ENCODE results near the gene TYMP.
A peak's percentile ranks its signal among the peaks of the same experiment; 100 is the strongest.
"Not testable (repeated sequence)": the region's sequence is repeated elsewhere in the genome, so short reads cannot be mapped to it uniquely, and the experiment has no call there.

TYMP gene

DNA sequence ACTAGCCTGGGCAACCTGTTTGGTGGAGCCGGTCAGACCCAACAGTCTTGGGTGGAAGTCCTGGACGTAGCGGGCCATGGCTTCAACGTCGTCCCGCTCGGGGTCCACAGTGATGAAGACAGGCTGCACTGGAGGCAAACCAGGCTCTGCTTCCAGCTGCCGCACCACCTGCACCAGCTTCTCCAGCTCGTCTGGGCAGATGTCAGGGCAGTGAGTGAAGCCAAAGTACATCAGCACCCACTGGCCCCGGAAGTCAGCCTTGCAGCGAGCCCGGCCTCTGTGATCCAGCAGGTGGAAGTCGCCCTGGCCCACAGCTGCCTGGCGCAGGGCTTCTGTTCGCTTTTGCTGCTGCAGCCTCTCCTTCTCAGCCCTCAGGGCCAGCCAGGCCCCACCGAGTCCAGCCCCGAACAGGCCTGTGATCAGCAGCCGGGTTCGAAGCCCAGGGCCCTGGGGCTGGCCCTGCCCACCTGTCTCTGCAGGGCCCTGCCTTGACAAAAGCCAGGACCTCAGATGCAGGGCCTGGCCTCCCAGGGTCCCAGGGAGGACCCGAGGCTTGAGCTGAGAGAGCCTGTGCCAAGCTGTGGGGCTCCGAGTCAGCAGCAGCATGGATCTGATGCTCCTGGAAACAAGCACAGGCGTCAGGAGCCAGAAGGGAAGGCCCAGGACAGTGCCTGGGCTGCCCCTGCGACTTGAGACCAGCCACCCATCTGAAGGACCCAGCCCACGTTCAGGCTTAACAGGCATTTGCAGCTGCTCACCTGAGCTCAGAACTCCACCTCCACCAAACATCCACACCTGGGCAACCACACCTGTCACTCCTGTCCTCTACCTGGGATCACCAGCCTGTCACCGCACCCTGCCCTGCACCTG lies 5.8 kb downstream of the TYMP start:
- DNase-seq: no peak

DNA sequence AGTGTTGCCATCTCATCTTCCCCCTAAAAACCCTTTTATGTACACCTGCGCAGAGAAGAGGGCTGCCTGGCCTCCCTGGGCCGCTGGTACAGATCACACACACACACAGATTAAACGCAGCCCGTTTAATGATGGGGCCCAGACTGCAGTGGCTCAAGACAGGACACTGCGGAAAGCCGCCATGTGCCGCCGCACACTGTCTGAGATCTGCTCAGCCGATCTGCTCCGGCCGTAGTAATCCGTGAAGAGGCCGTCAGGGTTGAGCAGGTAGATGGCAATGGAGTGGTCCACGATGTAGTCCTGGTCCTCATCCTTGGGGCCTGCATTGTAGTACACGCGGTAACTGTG lies 6.4 kb downstream of the TYMP start:
- no peak for DNase-seq

DNA sequence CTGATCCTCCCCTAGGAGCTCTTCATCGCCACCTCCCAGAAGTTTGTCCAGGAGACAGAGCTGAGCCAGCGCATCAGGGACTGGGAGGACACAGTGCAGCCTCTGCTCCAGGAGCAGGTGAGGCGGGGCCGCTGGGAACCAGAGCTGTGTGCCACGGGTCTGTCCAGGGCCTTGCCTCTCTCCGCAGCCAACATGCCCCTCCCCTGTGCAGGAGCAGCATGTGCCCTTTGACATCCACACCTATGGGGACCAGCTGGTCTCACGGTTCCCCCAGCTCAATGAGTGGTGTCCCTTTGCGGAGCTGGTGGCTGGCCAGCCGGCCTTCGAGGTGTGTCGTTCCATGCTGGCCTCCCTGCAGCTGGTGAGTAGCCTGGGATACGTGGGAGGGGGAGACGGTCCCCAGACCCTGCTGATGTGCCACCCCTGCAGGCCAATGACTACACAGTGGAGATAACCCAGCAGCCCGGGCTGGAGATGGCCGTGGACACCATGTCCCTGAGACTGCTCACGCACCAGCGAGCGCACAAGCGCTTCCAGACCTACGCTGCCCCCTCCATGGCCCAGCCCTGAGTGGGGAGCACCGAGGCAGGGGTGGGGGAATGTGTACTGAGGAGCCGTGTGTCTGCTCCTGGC lies 6.9 kb downstream of the TYMP start:
- DNase-seq: no peak

DNA sequence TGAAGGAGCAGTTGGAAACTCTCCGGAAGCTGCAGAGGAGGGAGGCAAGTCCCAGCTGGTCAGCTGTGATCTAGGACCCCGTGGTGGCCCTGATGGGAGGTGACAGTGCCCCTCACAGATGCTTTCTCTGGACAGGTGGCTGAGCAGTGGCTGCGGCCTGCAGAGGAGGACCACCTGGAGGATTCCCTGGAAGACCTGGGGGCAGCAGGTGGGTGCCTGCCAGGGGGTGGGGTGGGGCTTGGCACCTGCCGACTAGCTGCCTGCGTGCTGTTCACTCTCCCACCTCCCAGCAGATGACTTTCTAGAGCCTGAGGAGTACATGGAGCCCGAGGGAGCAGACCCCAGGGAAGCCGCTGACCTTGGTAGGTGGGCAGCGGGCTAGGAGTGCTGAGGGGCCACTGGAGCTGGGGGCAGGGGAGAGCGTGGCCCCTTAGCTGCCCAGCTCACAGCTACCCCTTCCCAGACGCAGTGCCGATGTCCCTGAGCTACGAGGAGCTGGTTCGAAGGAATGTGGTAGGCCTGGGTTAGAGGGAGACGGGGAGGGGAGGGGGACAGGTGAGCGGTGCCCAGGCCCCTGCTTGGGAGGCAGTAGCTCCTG lies 7.5 kb downstream of the TYMP start:
- DNase-seq: no peak

DNA sequence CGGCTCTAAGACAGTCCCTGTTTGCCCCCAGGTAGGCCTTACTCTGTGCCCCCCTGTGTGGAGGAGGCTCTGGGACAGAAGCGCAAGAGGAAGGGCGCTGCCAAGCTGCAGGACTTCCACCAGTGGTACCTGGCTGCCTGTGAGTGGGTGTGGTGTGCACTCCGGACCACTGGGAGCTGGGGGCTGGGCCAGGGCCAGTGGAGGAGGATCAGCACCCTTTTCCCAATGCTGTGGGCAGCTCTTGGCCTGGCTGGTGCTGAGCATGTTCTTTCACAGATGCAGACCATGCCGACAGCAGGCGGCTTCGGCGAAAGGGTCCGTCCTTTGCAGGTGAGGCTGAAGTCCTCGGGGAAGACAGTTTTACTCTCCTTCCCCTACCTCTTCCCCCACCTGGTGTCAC lies 8.1 kb downstream of the TYMP start:
- DNase-seq: no peak

DNA sequence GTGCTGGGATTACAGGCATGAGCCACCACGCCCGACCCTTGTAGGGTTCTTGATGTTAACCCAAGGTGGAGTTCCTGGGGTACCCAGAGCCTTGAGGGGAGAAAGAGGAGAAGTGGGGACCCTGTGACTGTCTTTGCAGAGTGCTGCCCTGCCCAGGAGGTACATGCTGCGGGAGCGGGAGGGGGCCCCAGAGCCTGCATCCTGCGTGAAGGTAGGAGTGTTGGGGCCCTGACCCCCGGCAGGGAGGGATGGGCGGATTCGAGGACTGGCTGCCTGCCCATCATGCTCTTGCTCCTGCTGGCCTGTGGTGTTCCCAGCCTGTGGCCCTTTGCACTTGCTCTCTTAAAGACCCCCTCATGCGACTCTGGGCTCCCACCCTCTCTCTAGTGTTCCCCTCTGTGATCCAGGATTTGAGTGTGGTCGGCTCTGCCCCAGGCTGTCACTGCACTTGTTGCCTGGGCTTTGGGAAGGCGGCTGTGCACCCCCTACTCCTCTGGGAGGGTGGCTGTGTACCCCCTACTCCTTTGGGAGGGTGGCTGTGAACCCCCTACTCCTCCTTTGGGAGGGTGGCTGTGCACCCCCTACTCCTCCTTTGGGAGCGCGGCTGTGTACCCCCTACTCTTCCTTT lies 8.9 kb downstream of the TYMP start:
- no peak for DNase-seq

DNA sequence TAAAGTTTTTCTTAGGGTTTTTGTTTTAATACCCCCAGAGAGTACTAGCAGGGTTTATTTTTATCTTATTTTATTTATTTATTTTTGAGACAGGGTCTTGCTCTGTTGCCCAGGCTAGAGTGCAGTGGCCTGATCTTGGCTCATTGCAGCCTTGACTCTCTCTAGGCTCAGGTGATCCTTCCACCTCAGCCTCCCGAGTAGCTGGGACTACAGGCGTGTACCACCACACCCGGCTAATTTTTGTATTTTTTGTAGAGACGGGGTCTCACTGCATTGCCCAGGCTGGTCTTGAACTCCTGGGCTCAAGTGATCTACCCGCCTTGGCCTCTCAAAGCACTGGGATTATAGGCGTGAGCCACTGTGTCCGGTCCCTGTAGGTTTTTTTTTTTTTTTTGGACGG lies 9.6 kb downstream of the TYMP start:
- not testable (repeated sequence) for DNase-seq

DNA sequence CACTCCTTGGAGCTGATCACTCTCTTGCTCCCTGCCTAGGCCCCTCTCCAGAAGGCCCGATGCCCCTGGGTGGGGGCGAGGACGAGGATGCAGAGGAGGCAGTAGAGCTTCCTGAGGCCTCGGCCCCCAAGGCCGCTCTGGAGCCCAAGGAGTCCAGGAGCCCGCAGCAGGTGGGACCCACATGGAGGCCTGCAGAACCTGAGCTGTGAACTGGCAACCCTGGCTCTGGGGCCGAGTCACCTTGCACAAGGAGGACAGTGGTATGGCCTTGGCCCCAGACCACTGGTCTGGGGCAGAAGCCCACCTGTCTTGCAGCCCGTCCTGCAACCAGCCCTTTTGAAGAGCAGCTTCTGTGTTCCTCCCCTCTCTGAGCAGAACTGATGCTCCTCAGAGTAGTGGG lies 10.7 kb downstream of the TYMP start:
- DNase-seq: no peak

DNA sequence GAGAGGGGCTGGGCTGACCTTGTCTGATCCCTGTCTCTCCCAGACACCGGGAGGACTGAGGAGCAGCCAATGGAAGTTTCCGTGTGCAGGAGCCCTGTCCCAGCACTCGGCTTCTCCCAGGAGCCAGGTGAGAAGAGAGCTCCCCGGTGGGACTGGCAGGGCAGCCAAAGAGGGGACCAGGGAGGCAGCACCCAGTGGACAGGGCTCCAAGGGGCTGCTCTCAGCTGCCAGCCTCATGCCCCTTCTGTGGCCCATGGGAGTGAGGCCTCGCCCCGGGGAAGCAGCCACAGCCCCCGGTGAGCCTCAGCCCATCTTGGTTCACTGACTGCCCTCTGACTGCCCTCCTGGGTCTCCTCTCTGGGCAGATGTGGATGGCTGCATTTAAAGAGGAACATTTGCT lies 11.2 kb downstream of the TYMP start:
- no peak for DNase-seq

DNA sequence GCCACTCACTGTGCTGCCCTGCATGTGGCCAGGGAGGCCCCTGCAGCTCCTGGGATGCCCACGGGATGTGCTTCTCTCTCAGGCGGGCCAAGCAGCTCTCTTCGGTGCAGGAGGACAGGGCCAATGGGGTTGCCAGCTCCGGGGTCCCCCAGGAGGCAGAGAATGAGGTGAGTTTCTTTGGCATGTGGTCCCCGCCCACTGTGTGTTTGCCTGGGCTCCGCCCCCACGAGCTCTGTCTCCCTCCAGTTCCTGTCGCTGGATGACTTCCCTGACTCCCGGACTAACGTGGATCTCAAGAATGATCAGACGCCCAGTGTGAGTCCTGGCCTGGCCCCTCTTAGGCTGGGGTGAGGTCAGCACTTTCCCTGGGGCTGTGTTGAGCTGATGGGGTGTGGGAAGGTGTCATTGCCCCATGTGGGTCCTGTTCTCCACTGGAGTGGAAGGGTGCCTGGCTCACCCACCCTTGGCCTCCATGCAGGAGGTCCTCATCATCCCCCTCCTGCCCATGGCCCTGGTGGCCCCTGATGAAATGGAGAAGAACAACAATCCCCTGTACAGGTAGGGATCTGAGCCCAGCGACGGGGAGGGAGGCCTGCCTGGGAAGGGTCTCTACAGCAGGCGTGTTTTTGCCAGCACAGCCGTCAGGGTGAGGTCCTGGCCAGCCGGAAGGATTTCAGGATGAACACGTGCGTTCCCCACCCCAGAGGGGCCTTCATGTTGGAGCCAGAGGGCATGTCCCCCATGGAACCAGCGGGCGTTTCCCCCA lies 12.1 kb downstream of the TYMP start:
- DNase-seq: no peak

DNA sequence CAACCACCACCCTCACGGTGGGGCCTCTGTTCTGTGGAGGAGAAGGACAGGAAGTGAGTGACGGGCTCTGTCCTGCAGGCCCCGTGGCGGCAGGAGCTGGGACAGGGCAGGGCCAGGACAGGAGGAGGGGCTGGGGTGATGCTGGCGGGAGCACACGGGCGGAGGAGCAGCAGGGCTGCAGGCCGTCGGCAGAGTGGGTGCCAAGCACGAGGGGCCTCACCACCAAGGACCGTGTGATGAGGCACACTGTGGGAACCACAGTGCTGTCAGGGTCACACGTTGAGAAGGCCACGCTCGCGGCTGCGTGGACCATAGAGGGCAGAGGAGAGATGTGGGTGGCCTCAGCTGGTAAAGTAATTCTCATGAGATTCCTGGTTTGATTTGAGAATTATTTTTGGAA lies 12.9 kb downstream of the TYMP start:
- DNase-seq: no peak

DNA sequence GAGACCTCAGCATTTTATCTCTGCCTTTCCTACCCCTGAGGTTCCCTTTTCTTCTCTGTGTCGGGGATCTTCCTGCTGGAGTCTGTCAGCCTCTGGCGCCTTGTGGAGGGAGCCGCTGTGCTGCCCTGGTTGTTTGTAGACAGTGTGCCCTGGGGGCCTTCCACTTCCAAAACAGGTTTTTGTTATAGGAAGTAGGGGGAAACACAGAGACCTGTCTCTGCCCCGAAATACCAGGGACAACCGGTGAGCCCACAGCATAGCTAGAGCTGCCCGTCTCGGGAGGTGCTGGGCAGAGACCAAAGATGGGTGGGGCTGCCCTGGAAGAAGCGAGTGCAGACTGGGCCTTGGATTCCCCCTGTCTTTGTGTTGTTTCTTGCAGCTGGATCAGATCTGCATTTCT lies 13.7 kb downstream of the TYMP start:
- no peak for DNase-seq

DNA sequence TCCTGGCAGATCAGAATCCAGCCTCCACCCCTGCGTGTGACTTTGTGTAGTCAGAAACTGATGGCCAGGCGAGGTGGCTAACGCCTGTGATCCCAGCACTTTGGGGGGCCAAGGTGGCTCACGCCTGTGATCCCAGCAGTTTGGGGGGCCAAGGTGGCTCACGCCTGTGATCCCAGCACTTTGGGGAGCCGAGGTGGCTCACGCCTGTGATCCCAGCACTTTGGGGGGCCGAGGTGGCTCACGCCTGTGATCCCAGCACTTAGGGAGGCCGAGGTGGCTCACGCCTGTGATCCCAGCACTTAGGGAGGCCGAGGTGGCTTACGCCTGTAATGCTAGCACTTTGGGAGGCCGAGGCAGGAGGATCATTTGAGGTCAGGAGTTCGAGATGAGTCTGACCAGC lies 16.6 kb downstream of the TYMP start:
- DNase-seq: no peak

DNA sequence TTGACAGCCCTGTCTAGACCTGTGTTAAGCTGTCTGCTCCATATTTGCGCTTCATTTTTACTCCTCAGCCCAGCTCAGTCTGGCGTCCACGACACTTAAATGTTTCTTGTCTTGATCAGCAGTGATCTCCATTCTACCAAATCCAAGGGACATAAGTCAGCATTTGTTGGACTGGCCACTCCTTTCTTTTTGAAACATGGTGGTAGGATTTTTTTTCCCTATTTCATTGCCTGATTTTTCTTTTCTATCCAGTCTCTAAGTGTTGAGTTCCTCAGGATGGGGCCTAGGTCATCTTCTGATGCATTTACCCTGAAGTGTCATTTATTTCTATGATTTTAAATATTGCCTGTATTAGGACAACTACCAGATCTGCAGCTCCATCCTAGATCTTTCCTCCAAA lies 20.9 kb downstream of the TYMP start:
- DNase-seq: no peak

DNA sequence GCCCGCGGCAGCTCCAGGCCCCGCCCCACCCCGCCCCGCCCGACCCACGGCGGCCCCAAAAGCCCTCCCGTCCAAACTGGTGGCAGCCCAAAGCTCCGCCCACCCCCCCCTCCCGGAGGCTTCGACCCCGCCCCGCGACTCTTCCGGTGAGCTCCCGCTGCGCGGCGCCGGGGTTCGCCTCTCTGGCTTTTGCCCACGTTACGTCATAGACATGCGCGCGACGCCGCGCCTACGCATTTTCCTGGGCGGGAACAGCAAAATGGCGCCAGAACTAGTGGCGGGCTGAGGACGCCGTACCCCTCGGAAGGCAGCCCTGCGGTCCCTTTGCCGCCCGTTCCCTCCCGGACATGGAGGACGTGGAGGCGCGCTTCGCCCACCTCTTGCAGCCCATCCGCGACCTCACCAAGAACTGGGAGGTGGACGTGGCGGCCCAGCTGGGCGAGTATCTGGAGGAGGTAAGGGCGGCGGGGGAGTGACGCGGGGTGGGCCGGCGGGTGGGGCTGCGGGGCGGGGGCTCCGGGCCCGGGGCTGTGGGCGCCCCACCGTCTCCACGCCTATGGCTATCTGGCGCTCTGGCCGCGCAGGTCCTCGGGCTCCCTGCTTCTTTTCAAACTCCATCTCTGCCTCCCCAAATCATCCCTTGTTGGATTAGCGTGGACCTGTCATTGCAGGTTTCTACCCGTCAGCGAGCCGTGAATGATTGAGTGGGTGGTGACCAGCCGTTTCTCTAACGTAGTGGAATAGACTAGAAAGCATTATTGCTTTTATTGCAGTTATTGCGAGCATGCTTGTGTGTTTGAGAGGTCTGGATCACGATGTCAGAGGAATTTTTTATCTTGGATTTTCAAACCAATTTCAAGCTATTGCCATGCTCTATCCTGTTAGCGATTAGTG lies 21.6 kb downstream of the TYMP start, which contains the start of gene NCAPH2:
Gene NCAPH2 (plus strand): TSS at position 234 of the 894 bp plus-strand sequence. CDS start 114 bp downstream, at position 348.
- peak; percentile 79 for DNase-seq

DNA sequence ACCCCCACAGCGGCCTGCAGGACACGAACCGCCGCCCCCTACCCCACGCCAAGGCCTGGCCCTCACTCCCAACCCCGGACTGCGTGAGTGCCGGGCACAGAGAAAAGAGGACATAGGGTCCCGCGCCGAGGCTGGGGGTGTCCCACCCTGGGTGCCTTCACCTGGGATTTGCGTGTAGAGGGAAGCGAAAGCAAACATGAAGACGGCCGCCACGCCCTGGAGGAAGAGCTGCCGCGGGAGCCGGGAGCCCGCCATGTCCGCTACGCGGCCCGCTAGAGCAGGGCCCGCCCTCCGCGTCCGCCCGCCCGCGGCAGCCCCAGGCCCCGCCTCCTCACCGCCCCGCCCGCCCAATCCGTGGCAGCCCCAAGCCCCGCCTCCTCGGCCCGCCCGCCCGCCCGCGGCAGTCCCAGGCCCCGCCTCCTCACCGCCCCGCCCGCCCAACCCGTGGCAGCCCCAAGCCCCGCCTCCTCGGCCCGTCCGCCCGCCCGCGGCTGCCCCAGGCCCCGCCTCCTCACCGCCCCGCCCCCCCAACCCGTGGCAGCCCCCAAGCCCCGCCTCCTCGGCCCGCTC lies 22.3 kb downstream of the TYMP start, which contains the start of gene LMF2:
Gene LMF2 (minus strand): TSS at position 282 of the 570 bp plus-strand sequence. CDS start 27 bp downstream, at position 255.
- DNase-seq: no peak

DNA sequence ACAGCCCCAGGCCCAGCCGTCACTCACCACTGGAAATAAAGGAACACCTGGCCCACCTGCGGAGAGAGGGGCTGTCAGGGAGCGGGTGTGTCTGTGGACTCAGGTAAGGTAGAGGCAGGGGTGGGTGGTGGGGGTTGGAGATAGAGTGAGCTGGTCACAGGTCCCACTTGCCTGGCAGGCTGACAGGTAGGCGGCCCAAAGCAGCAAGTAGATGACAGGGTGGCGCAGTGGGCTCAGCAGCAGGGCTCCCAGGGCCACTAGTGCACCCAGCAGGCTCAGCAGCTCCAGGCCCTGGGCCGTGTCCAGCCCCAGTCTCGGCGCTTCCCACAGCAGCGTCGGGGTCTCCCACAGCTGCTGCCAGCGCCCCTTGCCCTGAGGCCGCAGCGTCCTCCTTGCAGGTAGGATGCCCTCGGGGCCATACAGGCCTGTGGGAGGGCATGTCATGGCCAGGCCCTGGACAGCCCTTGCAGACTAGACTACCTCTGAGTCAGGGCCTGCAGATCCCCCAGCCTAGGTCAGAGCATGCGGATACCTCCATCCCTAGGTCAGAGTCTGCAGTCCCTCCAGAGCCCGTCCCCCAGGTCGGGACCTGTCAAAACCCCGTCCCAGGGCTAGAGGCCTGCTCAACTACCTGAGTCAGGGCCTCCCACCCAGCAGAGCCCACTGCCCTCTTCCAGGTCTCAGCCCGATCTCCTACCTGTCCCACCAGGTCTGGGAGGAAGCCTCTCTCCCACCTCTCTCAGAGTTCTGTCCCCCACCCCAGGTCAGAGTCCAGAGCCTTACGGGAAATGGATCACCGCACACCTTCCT lies 23.0 kb downstream of the TYMP start:
- DNase-seq: no peak

DNA sequence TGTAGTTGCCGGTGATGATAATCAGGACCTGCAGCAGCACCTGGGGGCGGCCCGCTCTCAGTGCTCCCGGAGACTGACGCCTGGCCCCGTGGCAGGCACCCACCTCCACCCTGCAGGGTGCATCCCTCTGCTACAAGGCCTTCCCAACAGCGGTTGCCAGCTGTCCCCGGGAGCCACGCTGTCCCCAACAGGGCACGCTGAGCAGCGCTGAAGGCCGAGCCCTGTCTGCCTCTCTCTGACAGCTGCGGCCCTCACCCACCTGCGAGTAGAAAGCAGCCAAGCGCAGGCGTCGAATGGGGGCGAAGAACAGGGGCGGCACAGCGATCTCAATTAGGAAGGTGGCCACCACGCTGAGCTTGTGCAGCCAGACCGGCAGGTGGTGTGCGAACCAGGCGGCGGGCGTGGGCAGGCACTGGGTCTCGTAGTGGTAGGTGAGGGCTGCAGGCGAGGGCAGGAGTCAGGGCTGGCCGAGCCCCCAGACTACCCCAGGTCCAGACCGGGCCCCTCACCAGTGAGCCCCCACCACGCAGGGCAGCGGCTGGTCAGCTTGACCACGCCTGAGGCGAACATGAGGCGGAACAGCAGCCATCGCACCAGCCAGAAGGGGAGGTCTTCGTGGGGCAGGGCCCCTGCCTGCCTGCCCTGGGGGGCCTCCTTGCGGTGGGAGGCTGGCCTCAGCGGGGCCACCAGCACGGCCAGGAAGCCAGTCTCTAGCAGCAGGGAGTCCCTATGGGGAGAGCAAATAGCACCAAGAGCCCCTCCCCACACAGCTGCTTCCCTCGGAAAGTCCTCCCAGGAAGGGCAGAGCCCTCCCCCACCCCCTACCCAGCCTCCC lies 23.8 kb downstream of the TYMP start:
- DNase-seq: no peak

DNA sequence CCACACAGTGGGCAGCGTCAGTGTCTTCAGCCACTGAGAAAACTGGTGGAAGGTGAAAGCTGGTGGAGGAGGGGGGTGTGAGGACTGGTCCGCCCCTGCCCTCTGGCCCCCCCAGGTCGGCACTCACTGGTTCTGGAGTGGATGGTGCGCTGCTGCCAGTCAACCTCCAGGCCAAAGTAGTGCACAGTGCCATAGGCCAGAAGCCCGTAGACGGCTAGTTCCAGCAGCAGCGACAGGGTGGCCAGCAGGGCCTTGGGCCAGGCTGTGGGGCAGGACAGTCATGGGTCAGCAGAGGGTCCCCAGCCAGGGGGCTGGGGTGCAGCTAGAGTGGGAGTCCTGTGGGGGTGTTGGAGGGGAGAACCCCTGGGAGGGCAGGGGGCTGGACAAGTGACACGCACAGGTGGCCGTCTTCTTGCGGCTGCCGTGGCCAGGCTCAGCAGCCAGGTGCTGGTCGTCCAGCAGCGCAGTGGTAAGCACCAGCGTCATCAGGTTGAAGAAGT lies 24.5 kb downstream of the TYMP start:
- no peak for DNase-seq

Data from NCI-H510A (cell line).